Activated T-helper 2 cell treated with anti-CD3 and anti-CD28 coated beads, Interferon-gamma antibody, Interleukin-2, Interleukin-4, amounts not matched to agents 10 μg/mL and 5 μg/mL and 100 μg/mL, durations not matched to agents 14 hours and 24 hours and 36 hours (primary cell): ENCODE data around the gene KCNJ6. TPM values are rescaled to one million over a fixed set of nuclear protein-coding genes. Genes with fewer than 3 reads are reported as not detected.
"Not testable (repeated sequence)": the region's sequence is repeated elsewhere in the genome, so short reads cannot be mapped to it uniquely, and the experiment has no call there.

Source experiments
- DNase-seq: peaks from one replicate; pipeline ENCODE4 v3.0.0; 2021; ENCODE audit warnings: low spot score
- H3K27ac Mint-ChIP-seq: one replicate; pipeline ENCODE4 v1.8.0; 2021; ENCODE audit warnings: mixed read lengths
- H3K27me3 Mint-ChIP-seq: one replicate; pipeline ENCODE4 v1.8.0; 2021; ENCODE audit warnings: low read depth, mixed read lengths
- H3K36me3 Mint-ChIP-seq: one replicate; pipeline ENCODE4 v1.8.0; 2021; ENCODE audit warnings: low read depth, mixed read lengths
- H3K4me1 Mint-ChIP-seq: one replicate; pipeline ENCODE4 v1.8.0; 2021; ENCODE audit warnings: low read depth, mixed read lengths
- H3K4me3 Mint-ChIP-seq: one replicate; pipeline ENCODE4 v1.8.0; 2021; ENCODE audit warnings: low read depth, mild to moderate bottlenecking, moderate library complexity, mixed read lengths
- H3K9me3 Mint-ChIP-seq: one replicate; pipeline ENCODE4 v1.8.0; 2021; ENCODE audit warnings: mixed read lengths
- intact Hi-C: fragments of 100-400 bp; cut with micrococcal nuclease; formaldehyde crosslinking; loops from one replicate; pipeline ENCODE4 v1.15.1; 2023
- total RNA-seq: library from RNA; stranded (reverse); gene quantifications from 2 replicates; pipeline ENCODE4 v1.2.3, GENCODE V29; 2022

The KCNJ6 gene
- total RNA-seq, 1 donor from 2014 or later, result not detected

DNA sequence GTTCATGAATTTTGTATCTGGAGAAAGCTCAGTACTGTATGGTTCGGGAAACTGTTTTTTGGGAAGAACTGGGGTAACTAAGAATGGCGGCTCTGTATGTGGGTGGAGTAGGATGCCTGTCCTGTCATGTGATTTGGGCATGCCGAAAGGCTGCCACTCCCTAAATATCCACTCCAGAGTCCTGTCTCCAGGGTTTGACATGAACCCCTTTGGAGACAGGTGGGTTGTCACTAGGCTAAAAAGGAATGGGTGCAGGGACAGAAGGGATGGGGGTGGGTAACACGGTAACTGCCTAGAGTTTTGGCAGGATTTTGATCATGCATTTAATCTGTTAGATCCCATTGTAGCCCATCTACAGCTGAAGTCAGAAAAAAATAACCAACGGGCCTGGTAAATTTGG, 150.1 kb downstream of the KCNJ6 start:
- no peak overlapping the region for H3K27ac Mint-ChIP-seq
- no peaks in the 10 kb centered on the region for H3K27me3 Mint-ChIP-seq
- no peaks in the 10 kb centered on the region for H3K9me3 Mint-ChIP-seq
- no peaks in the 10 kb centered on the region for H3K36me3 Mint-ChIP-seq
- no peak for DNase-seq
- H3K4me1 Mint-ChIP-seq, result no peaks in the 10 kb centered on the region
- intact Hi-C loops, result no loop called here
- no peak overlapping the region for H3K4me3 Mint-ChIP-seq

DNA sequence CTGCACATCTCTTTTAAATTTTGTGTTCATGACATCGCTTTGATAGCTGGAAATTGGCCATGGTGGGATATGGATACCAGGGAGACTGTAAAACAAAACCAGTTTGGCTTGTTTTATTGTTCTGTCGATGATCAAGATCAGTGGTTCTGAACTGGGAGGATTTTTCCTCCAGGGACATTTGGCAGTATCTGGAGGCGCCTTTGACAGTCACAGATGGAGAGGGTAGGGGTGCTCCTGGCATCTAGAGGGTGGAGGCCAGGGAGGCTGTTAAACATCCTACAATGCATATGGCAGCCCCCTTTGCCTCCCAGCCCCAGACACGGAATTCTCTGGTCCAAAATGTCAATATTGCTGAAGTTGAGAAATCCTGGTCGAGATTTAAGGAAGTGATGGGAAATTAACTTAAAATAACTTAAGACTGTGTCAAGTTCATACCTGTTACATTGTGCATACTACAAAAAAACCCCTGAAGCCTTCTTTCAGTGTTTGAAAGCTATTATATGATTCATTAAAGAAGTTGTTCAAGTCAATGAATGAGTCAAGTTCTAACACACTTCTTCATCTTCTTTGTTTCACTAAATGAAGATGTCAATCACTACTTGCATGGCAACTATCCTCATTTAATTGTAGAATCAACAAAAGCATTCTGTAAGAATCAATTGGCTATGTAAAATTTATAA, 150.9 kb downstream of the KCNJ6 start:
- no peak for DNase-seq
- no peaks in the 10 kb centered on the region for H3K27me3 Mint-ChIP-seq
- no peaks in the 10 kb centered on the region for H3K4me1 Mint-ChIP-seq
- no peaks in the 10 kb centered on the region for H3K9me3 Mint-ChIP-seq
- no peak overlapping the region for H3K27ac Mint-ChIP-seq
- H3K4me3 Mint-ChIP-seq, result no peak overlapping the region
- H3K36me3 Mint-ChIP-seq, result no peaks in the 10 kb centered on the region
- intact Hi-C loops, result no loop called here

DNA sequence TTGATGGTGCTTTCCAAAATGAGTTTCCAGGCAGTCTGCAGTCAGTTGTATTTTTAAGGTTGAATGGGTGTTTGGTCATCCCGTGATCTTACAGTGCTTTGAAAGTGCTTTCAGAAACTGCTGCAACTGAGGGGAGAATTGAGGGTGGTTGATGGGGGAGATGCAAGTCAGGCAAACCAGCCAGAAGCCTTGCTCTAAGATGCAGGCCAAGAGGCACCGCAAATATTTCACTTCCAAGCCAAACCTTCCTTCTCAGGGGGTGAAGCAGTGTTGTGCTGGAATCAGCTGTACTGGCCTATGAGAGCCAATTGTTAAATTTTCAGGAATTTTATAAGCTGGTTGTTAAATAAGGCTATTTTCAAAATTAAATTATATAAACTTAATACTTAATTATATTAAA, 151.6 kb downstream of the KCNJ6 start:
- intact Hi-C loops, result no loop called here
- no peaks in the 10 kb centered on the region for H3K27me3 Mint-ChIP-seq
- H3K4me3 Mint-ChIP-seq, result no peak overlapping the region
- H3K27ac Mint-ChIP-seq, result no peak overlapping the region
- no peaks in the 10 kb centered on the region for H3K9me3 Mint-ChIP-seq
- DNase-seq, result no peak
- H3K36me3 Mint-ChIP-seq, result no peaks in the 10 kb centered on the region
- no peaks in the 10 kb centered on the region for H3K4me1 Mint-ChIP-seq

DNA sequence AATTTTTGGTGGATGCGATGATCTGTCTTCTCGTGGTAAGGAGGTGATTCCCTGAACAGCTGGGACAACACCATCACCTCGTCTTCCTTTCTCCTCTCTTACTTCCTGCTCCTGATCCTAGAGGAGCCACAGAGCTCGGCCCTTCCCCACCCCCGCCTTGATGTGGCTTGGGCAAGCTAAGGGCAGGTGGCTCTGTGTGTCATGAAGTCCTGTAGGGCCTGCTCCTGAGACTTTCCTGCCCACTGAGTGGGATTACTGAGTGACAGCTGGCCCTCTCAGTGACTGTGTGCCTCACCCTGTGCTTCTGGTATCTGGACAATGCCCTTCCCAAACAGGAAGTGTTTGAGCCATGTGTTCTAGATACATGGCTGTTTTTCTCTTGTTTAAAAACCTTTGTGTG, 153.0 kb downstream of the KCNJ6 start:
- H3K36me3 Mint-ChIP-seq, result no peaks in the 10 kb centered on the region
- intact Hi-C loops, result no loop called here
- H3K4me1 Mint-ChIP-seq, result no peaks in the 10 kb centered on the region
- DNase-seq, result no peak
- H3K9me3 Mint-ChIP-seq, result no peaks in the 10 kb centered on the region
- no peak overlapping the region for H3K4me3 Mint-ChIP-seq
- H3K27ac Mint-ChIP-seq, result no peak overlapping the region
- no peaks in the 10 kb centered on the region for H3K27me3 Mint-ChIP-seq

DNA sequence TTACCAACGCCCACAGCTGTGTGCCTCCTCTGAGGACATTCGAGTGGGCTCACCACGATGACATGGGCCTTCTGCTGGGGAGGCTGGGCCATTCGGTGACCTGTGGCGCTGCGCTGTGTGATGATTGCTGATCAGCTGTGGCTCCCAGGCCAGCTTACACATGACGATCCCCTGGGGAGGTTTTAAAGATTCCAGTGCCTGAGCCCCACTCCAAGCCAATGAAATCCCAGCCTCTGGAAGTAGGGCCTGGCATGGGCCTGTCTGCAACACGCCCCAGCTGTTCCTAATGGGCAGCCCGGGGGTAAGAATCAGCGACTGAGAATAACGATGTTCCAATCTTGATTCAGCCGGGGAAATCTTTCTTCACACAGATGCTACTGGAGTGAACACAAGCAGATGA, 153.7 kb downstream of the KCNJ6 start:
- intact Hi-C loops, result no loop called here
- no peak for DNase-seq
- Mint-ChIP-seq H3K27me3 (no peaks in the 10 kb centered on the region), H3K4me1 (no peaks in the 10 kb centered on the region), H3K36me3 (no peaks in the 10 kb centered on the region), H3K27ac (no peak overlapping the region), H3K4me3 (no peak overlapping the region), H3K9me3 (no peaks in the 10 kb centered on the region)

DNA sequence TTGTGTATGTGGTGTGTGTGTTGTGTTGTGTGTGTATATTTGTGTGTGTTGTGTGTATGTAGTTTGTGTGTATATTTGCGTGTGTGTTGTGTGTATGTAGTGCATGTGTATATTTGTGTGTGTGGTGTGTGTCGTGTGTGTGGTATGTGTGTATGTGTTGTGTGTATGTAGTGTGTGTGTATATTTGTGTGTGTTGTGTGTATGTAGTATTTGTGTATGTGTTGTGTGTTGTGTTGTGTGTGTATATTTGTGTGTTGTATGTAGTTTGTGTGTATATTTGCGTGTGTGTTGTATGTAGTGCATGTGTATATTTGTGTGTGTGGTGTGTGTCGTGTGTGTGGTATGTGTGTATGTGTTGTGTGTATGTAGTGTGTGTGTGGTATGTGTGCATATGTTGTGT, 154.9 kb downstream of the KCNJ6 start:
- H3K27me3 Mint-ChIP-seq, H3K4me3 Mint-ChIP-seq, H3K9me3 Mint-ChIP-seq, H3K27ac Mint-ChIP-seq, intact Hi-C loops, H3K4me1 Mint-ChIP-seq, DNase-seq, H3K36me3 Mint-ChIP-seq: not testable (repeated sequence)

DNA sequence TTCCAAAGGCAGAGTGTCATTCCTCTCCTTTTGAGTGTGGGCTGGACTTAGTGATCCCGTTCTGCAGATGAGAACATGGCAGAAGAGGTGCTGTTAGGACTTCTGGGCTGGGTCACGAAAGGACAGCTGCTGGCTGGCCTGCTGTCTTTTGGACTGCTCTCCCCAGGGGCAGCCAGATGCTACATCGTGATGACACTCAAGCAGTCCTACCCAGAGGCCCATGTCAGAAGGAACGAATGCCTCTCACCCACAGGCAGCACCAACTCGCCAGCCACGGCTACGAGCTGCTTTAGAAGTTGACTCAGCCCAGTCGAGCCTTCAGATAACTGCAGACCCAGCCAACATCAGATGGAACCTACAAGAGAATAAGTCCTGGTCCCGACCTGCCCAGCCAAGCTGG, 156.5 kb downstream of the KCNJ6 start:
- no peaks in the 10 kb centered on the region for H3K9me3 Mint-ChIP-seq
- no peak for DNase-seq
- H3K27ac Mint-ChIP-seq, result no peak overlapping the region
- no peak overlapping the region for H3K4me3 Mint-ChIP-seq
- H3K4me1 Mint-ChIP-seq, result no peaks in the 10 kb centered on the region
- no peaks in the 10 kb centered on the region for H3K36me3 Mint-ChIP-seq
- intact Hi-C loops, result no loop called here
- H3K27me3 Mint-ChIP-seq, result no peaks in the 10 kb centered on the region

DNA sequence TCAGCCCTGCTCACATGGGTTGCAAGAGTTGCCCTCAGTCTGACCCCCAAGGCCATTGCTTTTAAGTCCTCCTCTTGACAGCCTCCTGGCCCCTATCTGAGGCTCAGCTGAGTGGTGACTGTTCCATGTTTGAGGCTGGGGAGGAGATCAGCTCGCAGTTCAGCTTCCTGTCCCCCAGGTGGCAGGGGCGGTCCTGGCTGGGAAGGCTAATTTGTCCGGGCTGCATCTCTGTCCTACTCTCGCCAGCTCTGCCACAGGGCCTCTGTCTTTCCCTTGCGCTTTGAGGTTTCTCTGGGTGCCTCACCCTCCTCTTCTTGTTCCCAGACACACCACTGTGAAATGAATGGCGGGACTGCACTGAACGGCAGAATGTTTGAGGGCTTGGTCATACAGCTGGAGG, 157.3 kb downstream of the KCNJ6 start:
- H3K27me3 Mint-ChIP-seq, result no peaks in the 10 kb centered on the region
- DNase-seq, result no peak
- no peaks in the 10 kb centered on the region for H3K4me1 Mint-ChIP-seq
- H3K4me3 Mint-ChIP-seq, result no peak overlapping the region
- intact Hi-C loops, result no loop called here
- H3K9me3 Mint-ChIP-seq, result no peaks in the 10 kb centered on the region
- H3K36me3 Mint-ChIP-seq, result no peaks in the 10 kb centered on the region
- no peak overlapping the region for H3K27ac Mint-ChIP-seq

DNA sequence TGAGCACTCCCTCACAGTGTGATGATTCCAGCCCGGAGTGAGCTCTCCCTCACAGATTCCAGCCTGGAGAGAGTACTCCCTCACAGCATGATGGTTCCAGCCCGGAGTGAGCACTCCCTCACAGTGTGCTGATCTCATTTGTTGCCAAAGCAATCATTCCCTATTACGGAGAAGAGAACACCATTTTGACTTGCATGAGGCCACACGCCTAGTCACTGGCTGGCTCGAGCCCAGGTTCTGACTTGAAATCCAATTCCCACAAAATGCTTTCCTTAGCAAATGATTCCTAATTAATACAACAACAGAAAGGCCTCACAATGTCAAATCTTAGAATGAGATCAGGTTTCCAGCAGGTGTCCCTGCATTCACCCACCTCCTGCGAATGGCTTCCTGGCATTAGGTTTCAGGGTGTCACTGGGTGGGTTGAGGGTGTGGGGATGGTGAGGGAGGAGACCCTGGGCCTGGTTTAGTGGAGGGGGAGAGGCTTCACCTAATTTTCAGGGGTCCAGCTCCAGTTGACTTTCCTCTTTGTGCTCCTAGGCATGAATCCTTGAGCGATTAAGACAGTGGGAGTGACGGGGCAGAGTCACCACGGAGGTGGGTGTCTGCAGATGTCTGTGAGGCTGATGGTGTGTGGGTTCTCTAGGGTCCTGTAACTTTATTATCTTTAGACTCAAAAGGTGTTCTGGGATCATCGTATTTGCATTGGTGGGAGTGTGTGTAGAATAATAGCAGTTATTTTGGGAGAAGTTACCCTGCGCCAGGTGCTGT, 158.5 kb downstream of the KCNJ6 start:
- H3K4me3 Mint-ChIP-seq, result no peak overlapping the region

DNA sequence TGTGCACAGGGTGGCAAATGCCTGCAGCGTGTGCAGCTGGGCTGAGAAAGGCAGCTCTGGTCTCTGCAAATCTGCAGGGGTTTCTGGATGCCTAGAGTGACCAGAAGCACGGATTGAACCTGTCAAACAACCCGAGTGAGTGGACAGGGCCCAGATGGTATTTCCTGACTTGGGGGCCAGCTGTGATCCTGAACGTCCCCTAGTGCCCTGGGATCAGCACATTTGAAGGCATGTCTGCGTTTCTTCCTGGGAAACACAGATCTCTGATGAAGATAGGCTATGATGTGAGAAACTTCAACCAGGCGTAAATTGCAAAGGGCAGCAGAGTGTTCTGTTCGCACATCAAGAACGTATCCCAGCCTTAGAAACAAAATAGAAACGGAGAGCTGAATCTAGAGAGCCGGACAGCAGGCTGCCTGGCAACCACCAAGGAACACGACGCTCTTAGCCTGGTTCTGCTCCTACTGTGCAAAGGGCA, 163.1 kb downstream of the KCNJ6 start:
- no peak for DNase-seq
- intact Hi-C loops, result no loop called here
- Mint-ChIP-seq H3K27ac (no peak overlapping the region), H3K9me3 (no peaks in the 10 kb centered on the region), H3K4me3 (no peak overlapping the region), H3K27me3 (no peaks in the 10 kb centered on the region), H3K4me1 (no peaks in the 10 kb centered on the region), H3K36me3 (no peaks in the 10 kb centered on the region)

More for the DNA sequence above, 158.5 kb downstream of the KCNJ6 start:
- intact Hi-C loops, result no loop called here
- Mint-ChIP-seq H3K27ac (no peak overlapping the region), H3K4me1 (no peaks in the 10 kb centered on the region), H3K36me3 (no peaks in the 10 kb centered on the region), H3K27me3 (no peaks in the 10 kb centered on the region), H3K9me3 (no peaks in the 10 kb centered on the region)
- no peak for DNase-seq

DNA sequence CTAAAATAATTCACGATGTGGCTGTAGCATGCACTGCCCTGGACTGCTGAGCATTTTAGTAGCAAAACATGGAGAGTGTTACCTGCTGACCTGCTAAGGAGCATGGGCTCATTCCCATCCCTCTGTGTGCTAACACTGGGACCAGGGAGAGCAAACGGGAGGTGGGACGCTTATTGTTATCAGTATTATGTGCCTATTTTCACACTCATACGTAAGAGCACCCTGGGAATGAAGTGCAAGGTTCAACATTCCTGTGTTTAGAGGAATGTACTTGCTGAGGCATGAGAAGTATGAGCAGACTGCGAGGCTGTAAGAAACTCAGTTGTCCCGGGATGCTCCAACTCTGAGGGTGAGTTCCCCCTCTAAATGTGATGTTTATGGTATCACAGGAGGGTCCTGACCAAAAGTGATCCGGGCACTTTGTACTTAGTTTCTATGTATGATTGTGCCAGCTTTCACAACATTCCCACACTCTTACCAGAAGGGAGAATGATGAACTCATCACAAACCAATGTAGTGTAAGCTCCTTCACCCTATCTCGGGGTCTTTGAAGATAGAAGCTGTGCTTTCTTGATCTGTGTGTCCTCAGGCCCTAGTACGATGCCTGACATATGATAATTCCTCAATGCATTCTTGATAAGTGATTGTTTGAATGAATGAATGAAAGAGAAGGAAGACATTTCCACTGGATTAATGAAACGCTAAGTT, 164.8 kb downstream of the KCNJ6 start:
- no peak for DNase-seq
- no peaks in the 10 kb centered on the region for H3K27me3 Mint-ChIP-seq
- no peak overlapping the region for H3K27ac Mint-ChIP-seq
- no peaks in the 10 kb centered on the region for H3K36me3 Mint-ChIP-seq
- no peaks in the 10 kb centered on the region for H3K4me1 Mint-ChIP-seq
- no peaks in the 10 kb centered on the region for H3K9me3 Mint-ChIP-seq
- intact Hi-C loops, result no loop called here
- H3K4me3 Mint-ChIP-seq, result no peak overlapping the region

DNA sequence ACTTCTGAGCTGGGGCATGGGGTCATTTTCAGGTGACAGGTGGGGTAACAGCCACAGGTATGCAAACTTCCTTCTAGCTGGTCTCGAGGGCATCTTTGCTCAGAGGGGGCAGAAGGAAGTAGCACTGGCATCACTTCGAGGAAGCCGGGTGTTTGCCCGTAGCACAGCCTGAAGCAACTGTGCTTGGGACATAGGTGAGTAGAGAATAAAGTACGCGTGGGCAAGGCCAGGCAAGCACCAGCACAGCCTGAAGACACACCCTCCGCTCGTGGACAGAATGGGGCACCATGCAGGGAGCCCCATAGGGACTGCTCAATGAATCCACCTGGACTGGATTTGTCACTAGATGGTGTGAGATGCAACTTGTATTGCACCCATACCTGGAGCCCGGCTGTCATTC, 167.1 kb downstream of the KCNJ6 start:
- Mint-ChIP-seq H3K4me3 (no peak overlapping the region), H3K4me1 (no peaks in the 10 kb centered on the region), H3K27ac (no peak overlapping the region), H3K27me3 (no peaks in the 10 kb centered on the region), H3K9me3 (no peaks in the 10 kb centered on the region), H3K36me3 (no peaks in the 10 kb centered on the region)
- no peak for DNase-seq
- intact Hi-C loops, result no loop called here

DNA sequence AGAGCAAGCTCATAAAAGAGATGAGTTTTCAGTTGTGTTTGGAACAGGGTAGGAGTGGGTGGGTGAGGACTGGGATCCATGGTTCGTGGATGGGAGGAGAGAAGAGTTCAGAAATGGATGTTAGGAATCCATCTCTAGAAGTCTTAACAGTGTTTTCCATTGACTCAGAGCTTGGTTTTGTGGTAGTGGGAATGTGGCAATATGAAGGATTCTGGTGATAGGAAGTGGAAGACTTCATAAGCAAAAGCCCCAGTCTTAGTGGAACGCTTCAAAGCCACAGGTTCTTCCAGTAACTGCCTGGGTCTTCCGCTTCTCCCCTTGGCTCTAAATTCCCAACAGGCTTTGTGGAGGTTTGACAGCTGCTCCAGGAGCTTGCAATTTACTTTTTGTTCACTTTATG, 167.9 kb downstream of the KCNJ6 start:
- Mint-ChIP-seq H3K36me3 (no peaks in the 10 kb centered on the region), H3K27me3 (no peaks in the 10 kb centered on the region), H3K4me3 (no peak overlapping the region), H3K27ac (no peak overlapping the region), H3K4me1 (no peaks in the 10 kb centered on the region), H3K9me3 (no peaks in the 10 kb centered on the region)
- DNase-seq, result no peak
- intact Hi-C loops, result no loop called here
